Measurements from ENCODE around the gene SLC18A2. TPM values are rescaled to one million over a fixed set of nuclear protein-coding genes. Genes with fewer than 3 reads are reported as not detected.

The SLC18A2 gene
- total RNA-seq, 1 experiment from 2014 or later, result 4.0 TPM

DNA sequence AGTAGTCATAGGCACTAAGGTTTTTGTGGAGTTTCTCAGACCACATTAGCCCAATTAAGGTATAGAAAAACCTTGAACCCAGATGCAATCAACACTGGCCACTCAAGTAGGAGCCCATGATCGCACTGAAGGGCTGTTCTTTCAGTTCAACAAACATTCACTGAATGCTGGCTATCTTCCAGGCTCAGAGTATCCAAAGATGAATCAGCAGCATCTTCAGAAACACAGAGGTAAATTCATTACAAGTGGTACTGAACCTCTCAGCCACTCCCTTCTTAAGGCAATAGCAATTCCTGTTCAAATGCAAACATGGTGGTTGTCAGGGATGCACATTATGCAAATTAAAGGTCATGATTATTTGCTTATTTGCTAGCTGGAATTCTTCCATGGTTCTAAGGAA, 26.5 kb upstream of the SLC18A2 start:
- Mint-ChIP-seq H3K4me3 (no peak overlapping the region), H3K27me3 (ENCODE audit: low read depth) (peaks cover 83% of the 10 kb centered on the region), H3K9me3 (peaks cover 11 to 12% of the 10 kb centered on the region in 2 experiments; a peak in 3 of 5 replicates), H3K4me1 (peaks cover 11 to 12% of the 10 kb centered on the region in 2 experiments), H3K36me3 (ENCODE audit: insufficient read depth in 1 of 3, low read depth in 3 of 3) (peaks cover 0 to 6% (median 0%) of the 10 kb centered on the region in 3 experiments; a peak in 1 of 7 replicates), H3K27ac (no peak overlapping the region)
- H2BK15ac ChIP-seq (ENCODE audit: low read depth, low read length), result no peak overlapping the region
- no peak overlapping the region for H3T11ph ChIP-seq (ENCODE audit: low read length)
- TF ChIP-seq, protein P1, sequence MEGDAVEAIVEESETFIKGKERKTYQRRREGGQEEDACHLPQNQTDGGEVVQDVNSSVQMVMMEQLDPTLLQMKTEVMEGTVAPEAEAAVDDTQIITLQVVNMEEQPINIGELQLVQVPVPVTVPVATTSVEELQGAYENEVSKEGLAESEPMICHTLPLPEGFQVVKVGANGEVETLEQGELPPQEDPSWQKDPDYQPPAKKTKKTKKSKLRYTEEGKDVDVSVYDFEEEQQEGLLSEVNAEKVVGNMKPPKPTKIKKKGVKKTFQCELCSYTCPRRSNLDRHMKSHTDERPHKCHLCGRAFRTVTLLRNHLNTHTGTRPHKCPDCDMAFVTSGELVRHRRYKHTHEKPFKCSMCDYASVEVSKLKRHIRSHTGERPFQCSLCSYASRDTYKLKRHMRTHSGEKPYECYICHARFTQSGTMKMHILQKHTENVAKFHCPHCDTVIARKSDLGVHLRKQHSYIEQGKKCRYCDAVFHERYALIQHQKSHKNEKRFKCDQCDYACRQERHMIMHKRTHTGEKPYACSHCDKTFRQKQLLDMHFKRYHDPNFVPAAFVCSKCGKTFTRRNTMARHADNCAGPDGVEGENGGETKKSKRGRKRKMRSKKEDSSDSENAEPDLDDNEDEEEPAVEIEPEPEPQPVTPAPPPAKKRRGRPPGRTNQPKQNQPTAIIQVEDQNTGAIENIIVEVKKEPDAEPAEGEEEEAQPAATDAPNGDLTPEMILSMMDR (conservative IDR thresholded peaks at IDR 0.05), result no peak
- H3K79me2 ChIP-seq (ENCODE audit: insufficient read depth, low read length), result no peaks in the 10 kb centered on the region
- H3K4ac ChIP-seq (ENCODE audit: low read depth, low read length), result no peak overlapping the region
- H4K91ac ChIP-seq (ENCODE audit: insufficient read length, low read depth, low read length), result no peak overlapping the region
- H4K5ac ChIP-seq (ENCODE audit: insufficient read length, low read depth, low read length), result no peak overlapping the region
- no CpG with 5 or more reads among the region's 1 CpG for WGBS (ENCODE audit: extremely low coverage, insufficient read length, low lambda C conversion rate)
- no peak overlapping the region for H3K14ac ChIP-seq (ENCODE audit: insufficient read depth, low read length)
- H3K79me1 ChIP-seq (ENCODE audit: insufficient read depth, low read depth, low read length, poor library complexity, severe bottlenecking), result no peaks in the 10 kb centered on the region
- H2AFZ ChIP-seq (ENCODE audit: low read length), result no peak overlapping the region
- H3K9ac ChIP-seq (ENCODE audit: extremely low read depth, insufficient read length, low read length), result no peak overlapping the region
- H3K23me2 ChIP-seq (ENCODE audit: insufficient read length, low read depth, low read length, poor library complexity, severe bottlenecking), result peaks cover 7% of the 10 kb centered on the region
- H2BK120ac ChIP-seq (ENCODE audit: low read depth, low read length, poor library complexity, severe bottlenecking), result no peak overlapping the region
- H3K23ac ChIP-seq (ENCODE audit: insufficient read length, low read depth, low read length), result no peak overlapping the region
- H3K18ac ChIP-seq (ENCODE audit: insufficient read length, low read depth, low read length), result no peak overlapping the region
- no peak overlapping the region for H2AK5ac ChIP-seq (ENCODE audit: insufficient read length, low read length)
- H3K9me3 ChIP-seq (ENCODE audit: control insufficient read depth, low read depth, low read length), result no peaks in the 10 kb centered on the region
- no peak overlapping the region for H3K56ac ChIP-seq (ENCODE audit: insufficient read length, low read depth, low read length)
- no peaks in the 10 kb centered on the region for H4K20me1 ChIP-seq (ENCODE audit: control insufficient read depth, insufficient read depth, insufficient read length)
- no peak for DNase-seq
- H3K27me3 ChIP-seq (ENCODE audit: insufficient read depth, low read length), result peaks cover 12% of the 10 kb centered on the region; the same call in 1 of the 2 replicates
- no peak overlapping the region for H4K8ac ChIP-seq (replicated peaks; ENCODE audit: insufficient read length, low read depth, low read length)
- no peak overlapping the region for H2BK5ac ChIP-seq (ENCODE audit: insufficient read length, low read length)
- no peak overlapping the region for H3K4me2 ChIP-seq (ENCODE audit: insufficient read depth, insufficient read length, low read length)
- no peak overlapping the region for H2BK20ac ChIP-seq (ENCODE audit: low read depth, low read length, poor library complexity, severe bottlenecking)
- no peak overlapping the region for H2BK12ac ChIP-seq (ENCODE audit: insufficient read length, low read depth, low read length)
- no peak overlapping the region for H3K27ac ChIP-seq (ENCODE audit: insufficient read length, low read depth, low read length)
- H3K4me1 ChIP-seq (ENCODE audit: insufficient read depth, low read length), result no peaks in the 10 kb centered on the region

Data from H9 (cell line).